PFSK-1 (cell line): Measurements from ENCODE around the gene SEC23A.

Experiments used
- POLR2AphosphoS5 ChIP-seq: IDR thresholded peaks from 2 replicates; pipeline ENCODE4 v1.6.1; 2012; ENCODE audit warnings: low read depth, mild to moderate bottlenecking, control low read depth, low read length, moderate library complexity
- SIN3A ChIP-seq: IDR thresholded peaks from 2 replicates; pipeline ENCODE4 v1.6.1; 2012; ENCODE audit warnings: mild to moderate bottlenecking, low read length, moderate library complexity, borderline replicate concordance; ENCODE audit not compliant: insufficient read depth
- TAF1 ChIP-seq: IDR thresholded peaks from 2 replicates; pipeline ENCODE4 v1.6.1; 2012; ENCODE audit warnings: low read length, control low read depth, borderline replicate concordance; ENCODE audit not compliant: insufficient read depth

DNA sequence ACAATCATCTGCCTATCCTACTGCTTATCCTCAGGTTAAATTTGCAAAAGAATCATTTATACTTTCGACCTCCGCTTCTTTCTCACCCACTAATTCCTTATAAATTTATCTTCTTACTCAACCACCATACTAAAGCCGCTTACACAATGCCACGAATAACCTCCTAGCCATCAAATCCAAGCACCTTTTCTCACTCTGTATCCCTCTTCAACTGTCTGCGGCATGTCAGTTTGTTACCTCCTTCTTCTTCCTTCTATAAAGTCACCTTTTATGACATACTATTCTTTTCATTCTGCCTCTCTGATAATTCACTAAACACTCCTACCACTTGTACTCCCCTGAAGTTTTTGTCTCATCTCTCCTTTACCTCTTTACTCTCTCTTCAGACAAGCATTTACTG is 66.3 kb downstream of the SEC23A start:
- TF ChIP-seq POLR2AphosphoS5 (no peak), TAF1 (no peak), SIN3A (no peak)
